Esophagus squamous epithelium (tissue), 5 donors: ENCODE results near the gene EMC6. TPM values are rescaled to one million over a fixed set of nuclear protein-coding genes. Genes with fewer than 3 reads are reported as not detected.
A peak's percentile ranks its signal among the peaks of the same experiment; 100 is the strongest.
"Not testable (repeated sequence)": the region's sequence is repeated elsewhere in the genome, so short reads cannot be mapped to it uniquely, and the experiment has no call there.

Source experiments
- DNase-seq: peaks from one replicate; lab custom pipeline; 2025; lab: John Stamatoyannopoulos, UW
- H3K27ac ChIP-seq, 4 donors: fragments of 200-600 bp; sonication (generic); one replicate each; pipeline ENCODE4 v1.5.1; 2016 to 2019; ENCODE audit warnings: mild to moderate bottlenecking in 1 of 4
- H3K27me3 ChIP-seq, 4 donors: fragments of 200-600 bp; sonication (generic); 1 replicate in 3 of 4; 2 replicates in 1 of 4; pipeline versions ENCODE4 v1.5.1 to v1.6.0; 2017 to 2021; ENCODE audit warnings: antibody characterized with exemption in 1 of 4
- H3K36me3 ChIP-seq, 3 donors: fragments of 200-600 bp; sonication (generic); one replicate each; pipeline ENCODE4 v1.5.1; 2016 to 2019
- H3K4me1 ChIP-seq, 3 donors: fragments of 200-600 bp; sonication (generic); one replicate each; pipeline ENCODE4 v1.5.1; 2017 to 2019
- H3K4me3 ChIP-seq, 4 donors: fragments of 200-600 bp; sonication (generic); 1 replicate in 3 of 4; 2 replicates in 1 of 4; pipeline ENCODE4 v1.5.1; 2016 to 2019; ENCODE audit warnings: mild to moderate bottlenecking in 2 of 4, moderate library complexity in 1 of 4
- H3K9me3 ChIP-seq, 3 donors: fragments of 200-600 bp; sonication (generic); one replicate each; pipeline ENCODE4 v1.5.1; 2016 to 2019
- POLR2A ChIP-seq, 4 donors: fragments of 450-650 bp; IDR thresholded peaks; one replicate each; pipeline ENCODE4 v1.6.1; 2017; ENCODE audit warnings: antibody characterized with exemption in 4 of 4, mild to moderate bottlenecking in 4 of 4, moderate library complexity in 3 of 4
- WGBS, 2 donors: methylation state at CpG; one replicate each; pipeline ENCODE4 v1.1.5; 2018; 5-methylcytosine and 5-hydroxymethylcytosine counted together
- intact Hi-C: fragments of 100-400 bp; cut with DNase I; formaldehyde crosslinking; loops from one replicate; pipeline ENCODE4 v1.15.0; 2022
- total RNA-seq, 4 donors: library from RNA; depleted of rRNA; stranded (reverse); fragments of >200 nt; gene quantifications; one replicate each; pipeline ENCODE4 v1.1.0, GENCODE V29; 2016
- TF ChIP-seq, protein P1 (sequence below), 6 experiments: fragments of 450-650 bp in 4 of 6; fragments of 200-600 bp in 2 of 6; sonication (generic) in 2 of 6; IDR thresholded peaks; one replicate each; pipeline ENCODE4 v1.5.1; 2016 to 2019; ENCODE audit warnings: antibody characterized with exemption in 6 of 6, mild to moderate bottlenecking in 4 of 6, moderate library complexity in 4 of 6
- donor health status: DM: yes; HTN: yes; CAD: no.

EMC6 gene
- total RNA-seq, 4 donors from 2014 or later, result 14.5 to 26.3 (median 19.0) TPM

DNA sequence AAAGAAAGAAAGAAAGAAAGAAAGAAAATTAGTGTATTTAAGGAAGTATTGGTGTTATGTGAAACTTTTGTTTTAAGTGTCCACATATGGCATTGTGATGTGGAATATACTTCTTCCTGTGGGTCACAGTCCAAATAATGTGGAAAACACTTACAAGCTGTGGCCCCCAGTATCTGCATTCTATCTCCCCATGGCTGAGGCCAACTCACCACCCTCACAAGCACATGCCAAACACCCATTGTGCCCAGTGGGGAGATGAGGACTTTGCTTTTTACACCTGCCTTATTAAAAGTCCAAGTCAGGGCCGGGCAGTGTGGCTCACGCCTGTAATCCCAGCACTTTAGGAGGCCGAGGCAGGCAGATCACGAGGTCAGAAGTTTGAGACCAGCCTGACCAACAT, 31.3 kb downstream of the EMC6 start:
- intact Hi-C loops, result no loop called here
- TF ChIP-seq, protein P1, sequence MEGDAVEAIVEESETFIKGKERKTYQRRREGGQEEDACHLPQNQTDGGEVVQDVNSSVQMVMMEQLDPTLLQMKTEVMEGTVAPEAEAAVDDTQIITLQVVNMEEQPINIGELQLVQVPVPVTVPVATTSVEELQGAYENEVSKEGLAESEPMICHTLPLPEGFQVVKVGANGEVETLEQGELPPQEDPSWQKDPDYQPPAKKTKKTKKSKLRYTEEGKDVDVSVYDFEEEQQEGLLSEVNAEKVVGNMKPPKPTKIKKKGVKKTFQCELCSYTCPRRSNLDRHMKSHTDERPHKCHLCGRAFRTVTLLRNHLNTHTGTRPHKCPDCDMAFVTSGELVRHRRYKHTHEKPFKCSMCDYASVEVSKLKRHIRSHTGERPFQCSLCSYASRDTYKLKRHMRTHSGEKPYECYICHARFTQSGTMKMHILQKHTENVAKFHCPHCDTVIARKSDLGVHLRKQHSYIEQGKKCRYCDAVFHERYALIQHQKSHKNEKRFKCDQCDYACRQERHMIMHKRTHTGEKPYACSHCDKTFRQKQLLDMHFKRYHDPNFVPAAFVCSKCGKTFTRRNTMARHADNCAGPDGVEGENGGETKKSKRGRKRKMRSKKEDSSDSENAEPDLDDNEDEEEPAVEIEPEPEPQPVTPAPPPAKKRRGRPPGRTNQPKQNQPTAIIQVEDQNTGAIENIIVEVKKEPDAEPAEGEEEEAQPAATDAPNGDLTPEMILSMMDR (IDR thresholded peaks at IDR 0.05), result no peak
- no peak for TF ChIP-seq POLR2A (IDR thresholded peaks at IDR 0.05)
- H3K9me3 ChIP-seq, result peaks cover 0 to 10% (median 8%) of the 10 kb centered on the region in 3 donors
- no peak overlapping the region for H3K27ac ChIP-seq
- WGBS, 2 donors, result 92 to 100% methylated on average over 2 to 4 of the region's 4 CpGs
- H3K4me1 ChIP-seq, result peaks cover 7 to 19% (median 8%) of the 10 kb centered on the region in 3 donors
- DNase-seq, result no peak
- H3K27me3 ChIP-seq, result peaks cover 5 to 37% (median 7%) of the 10 kb centered on the region in 4 donors
- H3K4me3 ChIP-seq, result no peak overlapping the region
- no peaks in the 10 kb centered on the region for H3K36me3 ChIP-seq

DNA sequence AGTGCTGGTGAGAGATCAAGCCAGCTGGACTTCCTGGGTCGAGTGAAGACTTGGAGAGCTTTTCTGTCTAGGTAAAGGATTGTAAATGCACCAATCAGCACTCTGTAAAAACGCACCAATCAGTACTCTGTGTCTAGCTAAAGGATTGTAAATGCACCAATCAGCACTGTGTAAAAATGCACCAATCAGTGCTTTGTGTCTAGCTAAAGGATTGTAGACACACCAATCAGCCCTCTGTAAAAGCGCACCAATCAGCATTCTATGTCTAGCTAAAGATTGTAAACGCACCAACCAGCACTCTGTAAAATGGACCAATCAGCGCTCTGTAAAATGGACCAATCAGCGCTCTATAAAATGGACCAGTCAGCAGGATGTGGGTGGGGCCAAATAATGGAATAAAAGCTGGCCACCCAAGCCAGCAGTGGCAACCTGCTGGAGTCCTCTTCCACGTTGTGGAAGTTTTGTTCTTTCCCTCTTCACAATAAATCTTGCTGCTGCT, 33.5 kb downstream of the EMC6 start:
- peaks cover 0 to 16% (median 0%) of the 10 kb centered on the region in 4 donors for H3K27me3 ChIP-seq
- intact Hi-C loops, H3K27ac ChIP-seq, H3K4me1 ChIP-seq, H3K36me3 ChIP-seq, DNase-seq, H3K4me3 ChIP-seq: not testable (repeated sequence)
- H3K9me3 ChIP-seq, result peaks cover 0 to 10% (median 8%) of the 10 kb centered on the region in 3 donors
- WGBS, 2 donors, result 56 to 63% methylated on average over 3 to 4 of the region's 7 CpGs

DNA sequence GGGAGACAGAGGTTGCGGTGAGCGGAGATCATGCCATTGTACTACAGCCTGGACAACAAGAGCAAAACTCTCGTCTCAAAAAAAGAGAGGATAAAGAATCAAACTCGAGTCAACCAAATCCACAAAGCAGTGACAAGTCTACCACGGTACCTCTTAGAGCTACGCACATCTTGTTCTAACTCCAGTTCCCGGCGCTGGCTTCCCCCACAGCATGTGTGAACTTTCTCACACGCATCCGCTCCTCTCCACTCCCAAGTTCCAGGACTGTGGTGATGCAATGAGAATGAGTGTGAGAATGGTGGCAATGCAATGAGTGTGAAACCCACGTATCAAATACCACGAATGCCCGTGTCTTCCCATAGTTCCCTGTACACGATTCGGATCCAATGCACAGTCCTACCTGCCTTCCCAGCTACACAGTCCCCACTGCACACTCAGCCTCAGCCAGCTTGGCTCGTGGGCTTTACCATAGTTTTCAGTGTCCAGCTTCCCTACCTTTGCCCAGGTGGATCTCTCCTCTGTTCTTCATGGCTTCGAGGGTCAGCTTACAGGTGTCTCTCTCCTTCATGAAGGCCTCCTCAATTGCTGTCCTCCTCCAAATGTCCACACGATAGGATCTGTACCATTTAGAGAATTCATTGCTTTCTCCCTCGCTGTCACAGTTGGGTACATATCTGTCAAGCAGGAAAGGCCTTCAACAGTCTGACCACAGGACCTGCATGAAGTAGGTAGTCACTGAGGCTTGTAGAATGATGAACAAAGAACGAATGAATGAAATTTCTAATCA, 36.5 kb downstream of the EMC6 start:
- no peak for DNase-seq
- H3K27ac ChIP-seq, result no peak overlapping the region
- TF ChIP-seq POLR2A (IDR thresholded peaks at IDR 0.05), result no peak
- TF ChIP-seq, protein P1 (IDR thresholded peaks at IDR 0.05), result no peak
- no peaks in the 10 kb centered on the region for H3K9me3 ChIP-seq
- intact Hi-C loops, result no loop called here
- 76 to 81% methylated on average over 18 to 20 of the region's 20 CpGs for WGBS, 2 donors
- H3K4me1 ChIP-seq, result no peaks in the 10 kb centered on the region
- no peaks in the 10 kb centered on the region for H3K27me3 ChIP-seq
- no peaks in the 10 kb centered on the region for H3K36me3 ChIP-seq
- no peak overlapping the region for H3K4me3 ChIP-seq

DNA sequence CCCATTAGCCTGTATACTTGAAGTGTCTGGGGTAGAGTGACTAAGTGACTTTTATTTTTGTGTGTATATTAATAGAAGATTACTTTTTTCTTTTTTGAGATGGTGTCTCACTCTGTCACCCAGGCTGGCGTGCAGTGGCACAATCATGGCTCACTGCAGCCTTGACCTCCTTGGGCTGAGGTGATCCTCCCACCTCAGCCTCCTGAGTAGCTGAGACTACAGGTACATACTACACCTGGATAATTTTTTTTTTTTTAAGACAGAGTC, 37.0 kb downstream of the EMC6 start:
- H3K27me3 ChIP-seq, H3K27ac ChIP-seq, H3K4me3 ChIP-seq, intact Hi-C loops, H3K9me3 ChIP-seq, H3K36me3 ChIP-seq, H3K4me1 ChIP-seq, DNase-seq: not testable (repeated sequence)
- 90 to 100% methylated on average over 1 of the region's 1 CpG for WGBS, 2 donors

DNA sequence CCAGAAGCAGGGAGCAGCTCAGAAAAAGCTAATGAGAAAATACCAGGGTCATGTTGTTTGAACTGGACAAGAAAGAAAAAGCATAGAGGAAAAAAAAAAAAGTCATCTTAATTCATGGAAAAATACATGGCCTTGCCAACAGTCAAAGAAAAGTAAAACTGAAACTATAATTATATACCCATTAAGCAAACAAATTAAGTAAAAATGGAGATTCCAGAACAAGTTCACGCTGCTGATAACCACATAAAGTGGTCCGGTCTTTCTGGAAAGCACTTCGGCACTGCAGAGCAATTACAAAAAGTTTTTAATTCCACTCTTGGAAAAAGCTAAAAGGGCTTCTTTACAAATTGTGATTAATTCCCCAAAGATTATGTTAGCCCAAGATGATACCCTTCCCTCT, 39.8 kb downstream of the EMC6 start:
- intact Hi-C loops, result no loop called here
- DNase-seq, result no peak

DNA sequence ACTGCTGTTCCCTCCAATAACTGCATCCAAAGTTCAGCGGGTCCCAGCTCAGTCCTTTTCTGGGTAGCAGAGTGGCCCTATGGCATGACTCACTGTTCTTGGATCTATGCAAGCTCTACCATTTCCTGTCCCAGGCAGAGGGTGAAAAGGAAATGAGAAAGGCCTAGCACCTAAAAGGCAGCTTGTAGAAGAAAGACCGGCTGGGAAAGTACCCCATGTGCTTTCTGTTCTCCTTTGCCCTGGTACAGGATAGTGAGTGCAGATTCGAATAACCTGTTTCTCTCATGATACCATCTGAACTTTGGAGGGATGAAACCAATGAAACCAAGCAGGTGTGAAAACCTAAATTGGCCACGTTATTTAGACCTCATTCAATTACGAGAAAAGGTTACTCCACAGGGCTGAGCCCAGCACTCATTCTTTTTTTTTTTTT, 42.4 kb downstream of the EMC6 start:
- Histone ChIP-seq H3K4me3 (no peak overlapping the region), H3K27ac (peak overlapping the region in 1 of 4 donors; percentile 42), H3K27me3 (no peaks in the 10 kb centered on the region), H3K4me1 (peaks cover 0 to 13% (median 3%) of the 10 kb centered on the region in 3 donors), H3K36me3 (peaks cover 10 to 45% (median 14%) of the 10 kb centered on the region in 3 donors), H3K9me3 (no peaks in the 10 kb centered on the region)
- intact Hi-C loops, result no loop called here
- WGBS, 2 donors, result 38 to 55% methylated on average over 5 of the region's 5 CpGs
- no peak for TF ChIP-seq POLR2A (IDR thresholded peaks at IDR 0.05)
- TF ChIP-seq, protein P1 (IDR thresholded peaks at IDR 0.05), result no peak
- DNase-seq, result no peak

More for the DNA sequence above, 39.8 kb downstream of the EMC6 start:
- Histone ChIP-seq H3K4me1 (peaks cover 0 to 13% (median 3%) of the 10 kb centered on the region in 3 donors), H3K9me3 (no peaks in the 10 kb centered on the region), H3K4me3 (no peak overlapping the region), H3K27me3 (no peaks in the 10 kb centered on the region), H3K36me3 (peaks cover 0 to 19% (median 0%) of the 10 kb centered on the region in 3 donors), H3K27ac (no peak overlapping the region)
- 32 to 44% methylated on average over 3 of the region's 3 CpGs for WGBS, 2 donors
- TF ChIP-seq POLR2A (IDR thresholded peaks at IDR 0.05), result no peak
- TF ChIP-seq, protein P1 (IDR thresholded peaks at IDR 0.05), result no peak
